Activated CD4-positive, alpha-beta T cell treated with anti-CD3 and anti-CD28 coated beads for 48 hours (primary cell): Measurements from ENCODE around the gene MUL1.
A peak's percentile ranks its signal among the peaks of the same experiment; 100 is the strongest.

Experiments used
- DNase-seq: peaks from one replicate; pipeline ENCODE4 v3.0.0-alpha.2; 2020

Gene MUL1

GRCh38 chr1:20466273-20466672 is 41.7 kb downstream of the MUL1 start:
- peak; percentile 66 for DNase-seq

GRCh38 chr1:20465187-20465586 is 42.8 kb downstream of the MUL1 start:
- DNase-seq: no peak

- no peak for DNase-seq
These were observed 44.4 kb downstream of the MUL1 start for GRCh38 chr1:20463502-20463901.

- no peak for DNase-seq
These were observed 45.6 kb downstream of the MUL1 start for GRCh38 chr1:20462397-20462796.

- DNase-seq: no peak
These were observed 49.2 kb downstream of the MUL1 start for GRCh38 chr1:20458717-20459116.

- no peak for DNase-seq
These were observed 53.9 kb downstream of the MUL1 start for GRCh38 chr1:20454004-20454403.

- no peak for DNase-seq
These were observed 58.1 kb downstream of the MUL1 start for GRCh38 chr1:20449735-20450311.
